Putamen (tissue), 1 donor: ENCODE data around the gene ZNF664.

Source experiments
- DNase-seq: peaks from one replicate; pipeline ENCODE4 v3.0.0-alpha.2; 2016; ENCODE audit warnings: low spot score

The ZNF664 gene

GRCh38 chr12:123958876-123959275 is 14.1 kb upstream of the ZNF664 start:
- no peak for DNase-seq

- DNase-seq, result no peak
Measured at GRCh38 chr12:123960029-123960735, 12.8 kb upstream of the ZNF664 start.

- DNase-seq, result no peak
Measured at GRCh38 chr12:123960856-123961255, 12.2 kb upstream of the ZNF664 start.

- no peak for DNase-seq
Measured at GRCh38 chr12:123961585-123962345, 11.2 kb upstream of the ZNF664 start.

GRCh38 chr12:123962513-123962912 is 10.5 kb upstream of the ZNF664 start:
- no peak for DNase-seq

GRCh38 chr12:123963821-123964220 is 9.2 kb upstream of the ZNF664 start:
- no peak for DNase-seq

- no peak for DNase-seq
Measured at GRCh38 chr12:123965382-123965781, 7.6 kb upstream of the ZNF664 start.

- DNase-seq, result no peak
Measured at GRCh38 chr12:123966596-123966995, 6.4 kb upstream of the ZNF664 start.

- no peak for DNase-seq
Measured at GRCh38 chr12:123967121-123967586, 5.9 kb upstream of the ZNF664 start.

GRCh38 chr12:123971449-123971769 is 1.6 kb upstream of the ZNF664 start:
- no peak for DNase-seq

- no peak for DNase-seq
Measured at GRCh38 chr12:123971770-123972456, 1.1 kb upstream of the ZNF664 start.

GRCh38 chr12:123973552-123974341 is 732 bp downstream of the ZNF664 start:
- no peak for DNase-seq

GRCh38 chr12:123976227-123976826 is 3.3 kb downstream of the ZNF664 start:
- DNase-seq, result no peak

- DNase-seq, result no peak
Measured at GRCh38 chr12:123979566-123979965, 6.6 kb downstream of the ZNF664 start.

- DNase-seq, result no peak
Measured at GRCh38 chr12:123982269-123982668, 9.3 kb downstream of the ZNF664 start.

GRCh38 chr12:123983822-123984485 is 10.9 kb downstream of the ZNF664 start:
- DNase-seq, result peak; percentile 70

GRCh38 chr12:123984903-123985302 is 11.9 kb downstream of the ZNF664 start:
- no peak for DNase-seq

- no peak for DNase-seq
Measured at GRCh38 chr12:123986374-123986965, 13.5 kb downstream of the ZNF664 start.

GRCh38 chr12:123987022-123987421 is 14.0 kb downstream of the ZNF664 start:
- no peak for DNase-seq

GRCh38 chr12:123989168-123989567 is 16.2 kb downstream of the ZNF664 start:
- DNase-seq, result no peak

- DNase-seq, result no peak
Measured at GRCh38 chr12:123989753-123990152, 16.7 kb downstream of the ZNF664 start.
